Esophagus squamous epithelium (tissue), 5 donors: ENCODE results near the gene SNX1. TPM values are rescaled to one million over a fixed set of nuclear protein-coding genes. Genes with fewer than 3 reads are reported as not detected.

ENCODE experiments used
- DNase-seq: peaks from one replicate; lab custom pipeline; 2025; lab: John Stamatoyannopoulos, UW
- H3K27ac ChIP-seq, 4 donors: fragments of 200-600 bp; sonication (generic); one replicate each; pipeline ENCODE4 v1.5.1; 2016 to 2019; ENCODE audit warnings: mild to moderate bottlenecking in 1 of 4
- H3K27me3 ChIP-seq, 4 donors: fragments of 200-600 bp; sonication (generic); 1 replicate in 3 of 4; 2 replicates in 1 of 4; pipeline versions ENCODE4 v1.5.1 to v1.6.0; 2017 to 2021; ENCODE audit warnings: antibody characterized with exemption in 1 of 4
- H3K36me3 ChIP-seq, 3 donors: fragments of 200-600 bp; sonication (generic); one replicate each; pipeline ENCODE4 v1.5.1; 2016 to 2019
- H3K4me1 ChIP-seq, 3 donors: fragments of 200-600 bp; sonication (generic); one replicate each; pipeline ENCODE4 v1.5.1; 2017 to 2019
- H3K4me3 ChIP-seq, 4 donors: fragments of 200-600 bp; sonication (generic); 1 replicate in 3 of 4; 2 replicates in 1 of 4; pipeline ENCODE4 v1.5.1; 2016 to 2019; ENCODE audit warnings: mild to moderate bottlenecking in 2 of 4, moderate library complexity in 1 of 4
- H3K9me3 ChIP-seq, 3 donors: fragments of 200-600 bp; sonication (generic); one replicate each; pipeline ENCODE4 v1.5.1; 2016 to 2019
- CTCF ChIP-seq, 6 experiments: fragments of 450-650 bp in 4 of 6; fragments of 200-600 bp in 2 of 6; sonication (generic) in 2 of 6; IDR thresholded peaks; one replicate each; pipeline ENCODE4 v1.5.1; 2016 to 2019; ENCODE audit warnings: antibody characterized with exemption in 6 of 6, mild to moderate bottlenecking in 4 of 6, moderate library complexity in 4 of 6
- POLR2A ChIP-seq, 4 donors: fragments of 450-650 bp; IDR thresholded peaks; one replicate each; pipeline ENCODE4 v1.6.1; 2017; ENCODE audit warnings: antibody characterized with exemption in 4 of 4, mild to moderate bottlenecking in 4 of 4, moderate library complexity in 3 of 4
- WGBS, 2 donors: methylation state at CpG; one replicate each; pipeline ENCODE4 v1.1.5; 2018; 5-methylcytosine and 5-hydroxymethylcytosine counted together
- intact Hi-C: fragments of 100-400 bp; cut with DNase I; formaldehyde crosslinking; loops from one replicate; pipeline ENCODE4 v1.15.0; 2022
- total RNA-seq, 4 donors: library from RNA; depleted of rRNA; stranded (reverse); fragments of >200 nt; gene quantifications; one replicate each; pipeline ENCODE4 v1.1.0, GENCODE V29; 2016
- donor health status: DM: yes; HTN: yes; CAD: no.

SNX1 gene
- total RNA-seq, 4 donors from 2014 or later: 39.9 to 71.1 (median 52.0) TPM

GRCh38 chr15:64162869-64163658 is 67.3 kb downstream of the SNX1 start, which contains the start of gene PPIB:
Gene PPIB (minus strand): TSS chr15:64163022. CDS start chr15:64162986, 36 bp downstream.
- H3K36me3 ChIP-seq: peaks cover 28 to 38% (median 32%) of the 10 kb centered on the region in 3 donors
- WGBS, 2 donors: 1 to 2% methylated on average over 9 to 14 of the region's 69 CpGs
- peak within 1 kb of the TSS; percentile 63 to 99 (median 84) for H3K4me3 ChIP-seq
- H3K27me3 ChIP-seq: no peaks in the 10 kb centered on the region
- no peaks in the 10 kb centered on the region for H3K9me3 ChIP-seq
- DNase-seq: peak; percentile 87
- peak within 1 kb of the TSS; percentile 85 to 95 (median 92) for H3K27ac ChIP-seq
- H3K4me1 ChIP-seq: peaks cover 18 to 52% (median 31%) of the 10 kb centered on the region in 3 donors
- TF ChIP-seq POLR2A (IDR thresholded peaks at IDR 0.05): peak in 2 of 4 donors; percentile 61 to 82
- peak in 5 of 6 experiments; percentile 23 to 49 (median 35) for TF ChIP-seq CTCF (IDR thresholded peaks at IDR 0.05)
- intact Hi-C loops: loop anchor here (10.0 kb wide), 1 partner anchor 222 kb away; the partner anchor contains the start of genes PCLAF and TRIP4

GRCh38 chr15:64163659-64164362 is 68.0 kb downstream of the SNX1 start:
- Histone ChIP-seq H3K36me3 (peaks cover 20 to 30% (median 25%) of the 10 kb centered on the region in 3 donors), H3K9me3 (no peaks in the 10 kb centered on the region), H3K4me1 (peaks cover 18 to 46% (median 30%) of the 10 kb centered on the region in 3 donors), H3K27ac (peak overlapping the region; percentile 85 to 95 (median 92)), H3K4me3 (peak overlapping the region; percentile 63 to 99 (median 84)), H3K27me3 (no peaks in the 10 kb centered on the region)
- 42 to 51% methylated on average over 14 of the region's 14 CpGs for WGBS, 2 donors
- no peak for TF ChIP-seq CTCF (IDR thresholded peaks at IDR 0.05)
- no peak for TF ChIP-seq POLR2A (IDR thresholded peaks at IDR 0.05)
- intact Hi-C loops: loop anchor here (10.0 kb wide), 1 partner anchor 221 kb away; the partner anchor contains the start of genes PCLAF and TRIP4
- no peak for DNase-seq

DNA sequence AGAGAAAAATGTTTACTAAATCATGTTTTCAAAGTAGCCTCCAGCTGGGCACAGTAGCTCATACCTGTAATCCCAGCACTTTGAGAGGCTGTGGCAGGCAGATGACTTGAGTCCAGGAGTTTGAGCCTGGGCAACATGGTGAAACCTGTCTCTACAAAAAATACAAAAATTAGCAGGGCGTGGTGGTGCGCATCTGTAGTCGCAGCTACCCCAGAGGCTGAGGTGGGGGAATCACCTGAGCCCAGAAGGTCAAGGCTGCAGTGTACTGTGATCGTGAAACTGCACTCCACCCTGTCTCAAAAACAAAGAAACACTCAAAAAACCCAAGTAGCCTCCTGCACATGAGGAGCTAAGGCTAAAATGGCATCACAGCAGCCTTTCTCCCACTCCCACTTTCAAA is 68.7 kb downstream of the SNX1 start:
- DNase-seq: no peak
- H3K4me3 ChIP-seq: no peak overlapping the region
- no peaks in the 10 kb centered on the region for H3K9me3 ChIP-seq
- no peaks in the 10 kb centered on the region for H3K27me3 ChIP-seq
- H3K4me1 ChIP-seq: peaks cover 18 to 41% (median 26%) of the 10 kb centered on the region in 3 donors
- H3K27ac ChIP-seq: peak overlapping the region in 2 of 4 donors; percentile 85 to 93
- 67 to 94% methylated on average over 4 of the region's 4 CpGs for WGBS, 2 donors
- intact Hi-C loops: loop anchor here (10.0 kb wide), 1 partner anchor 220 kb away; the partner anchor contains the start of genes PCLAF and TRIP4
- TF ChIP-seq CTCF (IDR thresholded peaks at IDR 0.05): no peak
- TF ChIP-seq POLR2A (IDR thresholded peaks at IDR 0.05): no peak
- H3K36me3 ChIP-seq: peaks cover 14 to 24% (median 19%) of the 10 kb centered on the region in 3 donors

GRCh38 chr15:64166102-64166890 is 70.5 kb downstream of the SNX1 start:
- Histone ChIP-seq H3K4me3 (no peak overlapping the region), H3K4me1 (peaks cover 11 to 23% (median 18%) of the 10 kb centered on the region in 3 donors), H3K27me3 (no peaks in the 10 kb centered on the region), H3K27ac (no peak overlapping the region), H3K36me3 (peaks cover 0 to 23% (median 4%) of the 10 kb centered on the region in 3 donors), H3K9me3 (no peaks in the 10 kb centered on the region)
- WGBS, 2 donors: 88 to 95% methylated on average over 5 of the region's 5 CpGs
- DNase-seq: no peak
- TF ChIP-seq POLR2A (IDR thresholded peaks at IDR 0.05) (no peak), CTCF (IDR thresholded peaks at IDR 0.05) (no peak)
- intact Hi-C loops: loop anchor here (10.0 kb wide), 1 partner anchor 219 kb away; the partner anchor contains the start of genes PCLAF and TRIP4
